MCF 10A (cell line): Measurements from ENCODE around the gene MAP3K4. TPM values are rescaled to one million over a fixed set of nuclear protein-coding genes. Genes with fewer than 3 reads are reported as not detected.

Experiments used
- BruUV-seq: library from RNA; stranded (reverse); fragments of 400-500 nt; replicated peaks from 2 replicates; lab custom pipeline; 2021; lab: Mats Ljungman, UMichigan
- CTCF ChIA-PET: fragments of 300-600 bp; sonication (Branson Sonifier 250); formaldehyde crosslinking; extraction: SDS; loops from one replicate; lab custom pipeline; 2021; ENCODE audit warnings: antibody characterized with exemption, inconsistent platforms; lab: Yijun Ruan, JAX
- POLR2A ChIA-PET: fragments of 300-600, 350-650 bp; sonication (Branson Sonifier 250); formaldehyde crosslinking; extraction: SDS; loops from one replicate; lab custom pipeline; 2020; ENCODE audit warnings: antibody characterized with exemption, inconsistent platforms; lab: Yijun Ruan, JAX
- DNase-seq: peaks from one replicate; pipeline ENCODE4 v3.0.0-alpha.2; 2018; ENCODE audit not compliant: unreplicated experiment
- H3K27ac Mint-ChIP-seq: one replicate; pipeline ENCODE4 v1.8.0; 2022; ENCODE audit warnings: mild to moderate bottlenecking, low read depth, mixed read lengths; ENCODE audit not compliant: unreplicated experiment
- H3K27me3 Mint-ChIP-seq: one replicate; pipeline ENCODE4 v1.8.0; 2022; ENCODE audit warnings: mixed read lengths; ENCODE audit not compliant: insufficient read depth, unreplicated experiment
- H3K36me3 Mint-ChIP-seq: one replicate; pipeline ENCODE4 v1.8.0; 2022; ENCODE audit warnings: mild to moderate bottlenecking, moderate library complexity, mixed read lengths; ENCODE audit not compliant: insufficient read depth, unreplicated experiment
- H3K4me1 Mint-ChIP-seq: one replicate; pipeline ENCODE4 v1.8.0; 2022; ENCODE audit warnings: mixed read lengths; ENCODE audit not compliant: insufficient read depth, unreplicated experiment
- H3K4me3 Mint-ChIP-seq: one replicate; pipeline ENCODE4 v1.8.0; 2022; ENCODE audit warnings: mild to moderate bottlenecking, moderate library complexity, mixed read lengths; ENCODE audit not compliant: unreplicated experiment
- H3K9me3 Mint-ChIP-seq: one replicate; pipeline ENCODE4 v1.8.0; 2022; ENCODE audit warnings: mixed read lengths; ENCODE audit not compliant: unreplicated experiment
- intact Hi-C: fragments of 100-400 bp; cut with micrococcal nuclease; formaldehyde crosslinking; loops from 2 replicates; pipeline ENCODE4 v1.14.1; 2022
- total RNA-seq: library from RNA; stranded (reverse); gene quantifications from 2 replicates; pipeline ENCODE4 v1.2.3, GENCODE V29; 2022
- TF ChIP-seq, protein P1 (sequence below): fragments of 200-600 bp; IDR thresholded peaks from one replicate; pipeline ENCODE4 v1.8.0; 2022; ENCODE audit warnings: antibody characterized with exemption, mild to moderate bottlenecking; ENCODE audit not compliant: unreplicated experiment

The MAP3K4 gene
- total RNA-seq, 1 experiment from 2014 or later: 38.7 TPM

DNA sequence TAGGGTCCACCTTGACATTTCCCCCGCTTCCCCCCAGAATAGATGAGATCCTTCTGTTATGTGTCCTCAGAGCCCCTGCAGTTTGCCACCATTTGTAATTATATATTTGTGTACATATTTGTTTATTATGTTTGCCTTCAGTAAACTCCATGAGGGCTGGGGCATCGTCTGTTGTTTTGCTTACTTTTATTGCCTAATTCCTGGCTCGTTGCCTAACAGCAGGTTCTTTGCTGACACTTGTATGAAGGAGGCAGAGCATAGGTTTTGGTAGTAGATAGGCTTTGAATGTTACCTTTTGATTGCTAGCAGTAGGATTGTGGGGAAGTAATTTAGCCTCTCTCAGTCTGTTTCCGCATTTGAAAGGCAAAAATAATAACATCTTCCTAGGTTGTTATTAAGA lies 9.9 kb downstream of the MAP3K4 start:
- no peaks in the 10 kb centered on the region for H3K27me3 Mint-ChIP-seq
- peaks cover 17% of the 10 kb centered on the region for H3K4me1 Mint-ChIP-seq
- H3K4me3 Mint-ChIP-seq: no peak overlapping the region
- no peaks in the 10 kb centered on the region for H3K9me3 Mint-ChIP-seq
- ChIA-PET CTCF (interaction anchor here (0.9 to 2.3 kb wide), 3 partner anchors 9 to 369 kb away, joined by 3 to 10 read pairs (median 4); partner anchors contain the start of gene MAP3K4), POLR2A (interaction anchor here (0.8 to 2.1 kb wide), 8 partner anchors 8 to 369 kb away, joined by 3 to 11 read pairs (median 4); partner anchors contain the start of gene MAP3K4)
- no peak overlapping the region for H3K27ac Mint-ChIP-seq
- H3K36me3 Mint-ChIP-seq: no peaks in the 10 kb centered on the region
- peak; percentile 70 for DNase-seq
- intact Hi-C loops: no loop called here
- TF ChIP-seq, protein P1, sequence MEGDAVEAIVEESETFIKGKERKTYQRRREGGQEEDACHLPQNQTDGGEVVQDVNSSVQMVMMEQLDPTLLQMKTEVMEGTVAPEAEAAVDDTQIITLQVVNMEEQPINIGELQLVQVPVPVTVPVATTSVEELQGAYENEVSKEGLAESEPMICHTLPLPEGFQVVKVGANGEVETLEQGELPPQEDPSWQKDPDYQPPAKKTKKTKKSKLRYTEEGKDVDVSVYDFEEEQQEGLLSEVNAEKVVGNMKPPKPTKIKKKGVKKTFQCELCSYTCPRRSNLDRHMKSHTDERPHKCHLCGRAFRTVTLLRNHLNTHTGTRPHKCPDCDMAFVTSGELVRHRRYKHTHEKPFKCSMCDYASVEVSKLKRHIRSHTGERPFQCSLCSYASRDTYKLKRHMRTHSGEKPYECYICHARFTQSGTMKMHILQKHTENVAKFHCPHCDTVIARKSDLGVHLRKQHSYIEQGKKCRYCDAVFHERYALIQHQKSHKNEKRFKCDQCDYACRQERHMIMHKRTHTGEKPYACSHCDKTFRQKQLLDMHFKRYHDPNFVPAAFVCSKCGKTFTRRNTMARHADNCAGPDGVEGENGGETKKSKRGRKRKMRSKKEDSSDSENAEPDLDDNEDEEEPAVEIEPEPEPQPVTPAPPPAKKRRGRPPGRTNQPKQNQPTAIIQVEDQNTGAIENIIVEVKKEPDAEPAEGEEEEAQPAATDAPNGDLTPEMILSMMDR: no peak
- BruUV-seq: no TSS peak

DNA sequence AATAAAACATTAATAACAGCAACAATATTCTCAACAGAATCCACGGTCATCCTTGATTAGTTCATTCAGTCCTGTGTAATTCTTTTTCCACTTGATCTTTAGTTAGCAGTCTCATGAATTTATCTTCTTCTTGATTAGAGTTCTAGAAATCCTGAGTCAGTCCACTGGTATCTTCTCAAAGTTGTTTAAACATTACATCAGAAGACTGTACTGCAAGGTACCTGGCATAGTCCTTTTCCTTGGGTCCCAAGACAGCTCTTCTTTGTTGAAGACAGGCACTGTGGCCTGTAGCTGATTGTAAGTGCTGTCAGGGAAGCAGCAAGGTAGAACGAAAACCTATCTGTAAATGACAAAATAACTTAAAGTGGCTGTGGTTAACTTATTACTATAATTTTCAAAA lies 11.8 kb downstream of the MAP3K4 start:
- H3K4me3 Mint-ChIP-seq: no peak overlapping the region

DNA sequence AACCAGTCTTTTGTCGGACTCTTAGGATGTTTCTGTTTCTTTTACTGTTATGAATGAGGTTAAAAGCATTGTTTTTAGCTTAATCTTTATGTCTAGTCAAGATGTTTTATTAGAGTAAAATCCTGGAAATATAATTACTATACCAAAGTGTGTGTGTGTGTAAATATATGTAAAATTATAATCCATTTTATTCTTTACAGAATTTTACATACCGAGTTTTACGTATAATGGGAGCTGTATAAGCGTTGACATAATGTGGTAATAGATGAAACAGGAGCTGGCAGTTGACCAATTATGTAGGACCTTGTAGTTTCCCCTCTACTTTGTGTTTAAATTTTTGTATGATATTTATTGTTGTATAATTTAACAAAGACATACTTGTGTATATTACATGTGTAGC lies 16.7 kb downstream of the MAP3K4 start:
- intact Hi-C loops: no loop called here
- ChIA-PET POLR2A (interaction anchor here (0.7 to 1.3 kb wide), 3 partner anchors 9 to 28 kb away, joined by 4 read pairs; no protein-coding TSS in a partner anchor), CTCF (interaction anchor here (0.8 to 1.7 kb wide), 3 partner anchors 11 to 363 kb away, joined by 3 to 8 read pairs (median 5); partner anchors contain the start of gene MAP3K4)
- Mint-ChIP-seq H3K4me1 (peaks cover 11% of the 10 kb centered on the region), H3K27ac (no peak overlapping the region), H3K27me3 (no peaks in the 10 kb centered on the region), H3K36me3 (peaks cover 11% of the 10 kb centered on the region), H3K4me3 (no peak overlapping the region), H3K9me3 (no peaks in the 10 kb centered on the region)
- no peak for DNase-seq
- TF ChIP-seq, protein P1: no peak
- BruUV-seq: no TSS peak

More for the DNA sequence above, 11.8 kb downstream of the MAP3K4 start:
- ChIA-PET CTCF (interaction anchor here (1.0 to 1.3 kb wide), 2 partner anchors 72 to 252 kb away, joined by 3 to 4 read pairs; no protein-coding TSS in a partner anchor), POLR2A (interaction anchor here (0.6 to 2.1 kb wide), 4 partner anchors 12 to 917 kb away, joined by 3 to 11 read pairs (median 4); partner anchors contain the start of gene MAP3K4)
- peaks cover 5% of the 10 kb centered on the region for H3K36me3 Mint-ChIP-seq
- H3K4me1 Mint-ChIP-seq: peaks cover 15% of the 10 kb centered on the region
- no peaks in the 10 kb centered on the region for H3K27me3 Mint-ChIP-seq
- DNase-seq: no peak
- no peak overlapping the region for H3K27ac Mint-ChIP-seq
- H3K9me3 Mint-ChIP-seq: no peaks in the 10 kb centered on the region
- TF ChIP-seq, protein P1: no peak
- intact Hi-C loops: no loop called here
- no TSS peak for BruUV-seq

DNA sequence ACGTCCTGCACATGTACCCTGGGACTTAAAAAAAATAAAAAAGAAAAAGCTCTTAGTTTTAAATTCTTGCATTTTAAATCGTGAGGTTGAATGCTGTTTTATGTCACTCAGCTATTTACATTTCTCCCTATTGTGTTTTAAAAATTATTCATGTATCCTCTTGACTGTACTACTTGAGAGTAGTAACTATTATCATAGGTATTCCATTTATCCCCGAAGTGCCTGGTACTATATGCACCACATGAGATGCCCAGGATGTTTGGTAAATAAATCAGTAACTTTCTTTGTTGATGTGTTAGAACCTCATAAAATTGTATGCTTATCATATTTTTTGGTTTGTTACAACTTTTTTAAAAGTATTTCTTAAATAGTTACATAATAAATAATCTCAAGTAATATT lies 18.4 kb downstream of the MAP3K4 start:
- CTCF ChIA-PET: interaction anchor here (0.9 kb wide), 1 partner anchor 12 kb away, joined by 4 read pairs; no protein-coding TSS in a partner anchor
- Mint-ChIP-seq H3K4me3 (no peak overlapping the region), H3K36me3 (peaks cover 11% of the 10 kb centered on the region), H3K27ac (no peak overlapping the region), H3K27me3 (no peaks in the 10 kb centered on the region), H3K9me3 (no peaks in the 10 kb centered on the region), H3K4me1 (peaks cover 8% of the 10 kb centered on the region)
- TF ChIP-seq, protein P1: no peak
- DNase-seq: no peak
- intact Hi-C loops: no loop called here
- no TSS peak for BruUV-seq
- POLR2A ChIA-PET: interaction anchor here (0.8 to 1.3 kb wide), 9 partner anchors 9 to 29 kb away, joined by 3 to 6 read pairs (median 3); partner anchors contain the start of gene MAP3K4
